Mammary epithelial cell (primary cell): ENCODE data around the gene HS3ST3B1.

ENCODE experiments used
- CTCF ChIP-seq, 2 donors: IDR thresholded peaks in 1 of 2; conservative IDR thresholded peaks in 1 of 2; 2 replicates each; pipeline ENCODE4 v1.5.1; 2011 to 2012; ENCODE audit warnings: inconsistent platforms in 2 of 2, low read length in 2 of 2, mild to moderate bottlenecking in 2 of 2, control low read depth in 1 of 2, low read depth in 1 of 2; ENCODE audit not compliant: insufficient read depth in 1 of 2; ENCODE audit errors: extremely low read depth in 1 of 2
- EZH2 ChIP-seq: IDR thresholded peaks from 2 replicates; pipeline ENCODE4 v1.6.1; 2012; ENCODE audit warnings: low read length, inconsistent platforms, borderline replicate concordance

GRCh38 chr17:14323522-14323981 is 22.7 kb downstream of the HS3ST3B1 start:
- TF ChIP-seq CTCF (conservative IDR thresholded peaks at IDR 0.05 in 1 of 2, IDR thresholded peaks at IDR 0.05 in 1 of 2; ENCODE audit: extremely low read depth in 1 of 2, insufficient read depth in 1 of 2, low read depth in 1 of 2, low read length in 2 of 2) (no peak), EZH2 (no peak)
